Epithelial cell of esophagus (primary cell): ENCODE data around the gene KMT2A.

Source experiments
- DNase-seq: peaks from one replicate; pipeline ENCODE4 v3.0.0; 2010; ENCODE audit warnings: low read depth
- H3K4me3 ChIP-seq: 2 replicates; pipeline ENCODE4 v1.5.1; 2011; ENCODE audit warnings: mild to moderate bottlenecking, low read length, control low read depth
- TF ChIP-seq, protein P1 (sequence below): IDR thresholded peaks from 2 replicates; pipeline ENCODE4 v1.5.1; 2011; ENCODE audit warnings: low read depth, mild to moderate bottlenecking, low read length, control low read depth, inconsistent platforms; ENCODE audit not compliant: insufficient read depth; ENCODE audit errors: missing control alignments

Gene KMT2A

DNA sequence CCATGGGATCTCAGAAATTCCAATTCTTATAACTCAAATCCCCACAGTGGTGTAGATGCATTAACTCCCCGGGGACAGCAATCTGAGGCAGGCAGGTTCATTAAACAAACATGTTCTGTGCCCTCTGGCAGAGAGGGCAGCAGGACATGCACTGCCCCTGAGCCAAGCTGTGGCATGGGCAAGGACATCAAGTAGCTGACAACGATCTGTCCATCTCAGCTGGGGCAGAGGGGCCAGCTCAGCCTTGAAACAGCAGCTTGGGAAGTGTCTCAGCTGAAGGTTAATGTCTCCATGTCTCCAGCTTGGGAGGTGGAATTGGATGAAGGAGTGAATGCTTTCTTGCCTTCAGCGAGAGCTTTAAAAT lies 108.3 kb downstream of the KMT2A start:
- DNase-seq, result no peak
- no peak overlapping the region for H3K4me3 ChIP-seq
- TF ChIP-seq, protein P1, sequence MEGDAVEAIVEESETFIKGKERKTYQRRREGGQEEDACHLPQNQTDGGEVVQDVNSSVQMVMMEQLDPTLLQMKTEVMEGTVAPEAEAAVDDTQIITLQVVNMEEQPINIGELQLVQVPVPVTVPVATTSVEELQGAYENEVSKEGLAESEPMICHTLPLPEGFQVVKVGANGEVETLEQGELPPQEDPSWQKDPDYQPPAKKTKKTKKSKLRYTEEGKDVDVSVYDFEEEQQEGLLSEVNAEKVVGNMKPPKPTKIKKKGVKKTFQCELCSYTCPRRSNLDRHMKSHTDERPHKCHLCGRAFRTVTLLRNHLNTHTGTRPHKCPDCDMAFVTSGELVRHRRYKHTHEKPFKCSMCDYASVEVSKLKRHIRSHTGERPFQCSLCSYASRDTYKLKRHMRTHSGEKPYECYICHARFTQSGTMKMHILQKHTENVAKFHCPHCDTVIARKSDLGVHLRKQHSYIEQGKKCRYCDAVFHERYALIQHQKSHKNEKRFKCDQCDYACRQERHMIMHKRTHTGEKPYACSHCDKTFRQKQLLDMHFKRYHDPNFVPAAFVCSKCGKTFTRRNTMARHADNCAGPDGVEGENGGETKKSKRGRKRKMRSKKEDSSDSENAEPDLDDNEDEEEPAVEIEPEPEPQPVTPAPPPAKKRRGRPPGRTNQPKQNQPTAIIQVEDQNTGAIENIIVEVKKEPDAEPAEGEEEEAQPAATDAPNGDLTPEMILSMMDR, result no peak

DNA sequence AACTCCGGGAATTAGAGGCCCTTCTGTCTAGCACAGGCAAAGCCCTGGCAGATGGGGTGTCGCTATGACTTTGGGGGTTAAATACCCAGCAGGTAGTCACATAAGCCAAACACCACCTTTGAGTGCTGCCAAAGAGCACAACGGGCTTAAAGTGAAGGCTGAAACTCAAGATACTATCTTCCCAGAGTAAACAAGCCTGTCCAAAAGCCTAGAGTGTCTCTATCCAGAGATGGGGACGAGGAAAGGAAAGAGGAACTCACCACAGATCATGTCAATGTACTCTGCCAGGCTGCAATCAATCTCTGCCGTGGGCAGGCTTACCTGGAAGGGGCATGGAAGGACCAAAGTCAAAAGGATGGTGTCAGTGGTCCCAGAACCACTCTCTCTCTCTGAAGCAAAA lies 109.2 kb downstream of the KMT2A start:
- DNase-seq, result no peak
- TF ChIP-seq, protein P1, result no peak
- H3K4me3 ChIP-seq, result no peak overlapping the region

DNA sequence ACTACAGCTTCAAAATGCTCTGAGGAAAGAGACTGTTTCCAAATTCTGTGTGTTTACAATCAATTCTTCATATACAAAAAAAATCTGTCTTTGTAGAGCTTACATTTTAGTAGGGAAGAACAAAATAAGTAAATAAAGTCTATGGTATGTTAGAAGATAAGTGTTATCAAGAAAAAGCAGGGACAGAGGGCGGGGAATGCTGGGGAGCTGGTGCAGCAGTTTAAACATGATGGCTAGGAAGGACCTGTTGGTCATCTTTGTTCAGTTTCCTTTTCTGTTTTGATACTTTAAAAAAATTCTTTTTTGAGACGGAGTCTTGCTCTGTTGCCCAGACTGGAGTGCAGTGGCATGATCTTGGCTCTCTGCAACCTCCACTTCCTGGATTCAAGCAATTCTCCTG lies 110.8 kb downstream of the KMT2A start:
- no peak for DNase-seq
- TF ChIP-seq, protein P1, result no peak
- H3K4me3 ChIP-seq, result no peak overlapping the region

DNA sequence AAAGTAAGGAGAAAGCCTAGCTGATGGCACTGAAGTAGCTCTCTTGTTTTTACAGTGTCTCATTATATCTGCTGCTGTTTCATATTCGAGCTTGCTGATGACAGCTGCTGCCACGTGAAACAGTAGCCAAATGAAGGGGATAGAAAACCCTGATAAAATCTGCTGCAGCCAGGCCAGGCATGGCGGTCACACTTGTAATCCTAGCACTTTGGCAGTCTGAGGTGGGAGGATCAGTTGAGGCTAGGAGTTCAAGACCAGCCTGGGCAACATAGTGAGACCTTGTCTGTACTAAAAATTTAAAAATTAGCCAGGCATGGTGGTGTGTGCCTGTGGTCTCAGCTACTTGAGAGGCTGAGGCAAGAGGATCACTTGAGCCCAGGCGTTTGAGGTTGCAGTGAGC lies 116.0 kb downstream of the KMT2A start:
- no peak overlapping the region for H3K4me3 ChIP-seq
- no peak for DNase-seq
- TF ChIP-seq, protein P1, result no peak

DNA sequence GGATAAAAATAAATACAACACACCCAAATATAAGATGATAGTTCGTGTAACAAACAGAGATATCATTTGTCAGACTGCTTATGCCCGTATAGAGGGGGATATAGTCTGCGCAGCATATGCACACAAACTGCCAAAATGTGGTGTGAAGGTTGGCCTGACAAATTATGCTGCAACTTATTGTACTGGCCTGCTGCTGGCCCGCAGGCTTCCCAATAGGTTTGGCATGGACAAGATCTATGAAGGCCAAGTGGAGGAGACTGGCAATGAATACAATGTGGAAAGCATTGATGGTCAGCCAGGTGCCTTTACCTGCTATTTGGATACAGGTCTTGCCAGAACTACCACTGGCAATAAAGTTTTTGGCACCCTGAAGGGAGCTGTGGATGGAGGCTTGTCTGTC lies 124.5 kb downstream of the KMT2A start:
- TF ChIP-seq, protein P1, result no peak
- no peak for DNase-seq
- H3K4me3 ChIP-seq, result no peak overlapping the region

DNA sequence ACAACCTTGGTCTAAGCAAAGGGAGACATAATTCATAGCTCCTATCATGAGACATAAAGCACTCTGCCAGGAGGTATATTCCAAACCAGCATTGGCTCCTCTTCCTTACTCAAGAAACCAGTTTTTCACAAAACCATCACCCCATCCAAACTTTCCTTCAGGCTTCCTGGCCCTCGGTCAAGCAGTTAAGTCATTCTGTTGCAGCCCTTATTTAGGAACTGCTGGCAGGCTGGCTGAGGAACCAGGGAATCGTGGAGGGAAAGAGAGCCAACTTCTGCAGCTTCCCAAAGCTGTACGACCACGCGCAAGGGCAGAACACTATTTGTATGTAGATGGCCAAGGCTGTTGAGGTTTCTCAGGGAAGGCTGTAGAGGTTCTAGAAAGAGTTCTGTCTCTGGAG lies 128.8 kb downstream of the KMT2A start:
- peak overlapping the region; percentile 83 for H3K4me3 ChIP-seq
- peak; percentile 14 for DNase-seq
- TF ChIP-seq, protein P1, result no peak

DNA sequence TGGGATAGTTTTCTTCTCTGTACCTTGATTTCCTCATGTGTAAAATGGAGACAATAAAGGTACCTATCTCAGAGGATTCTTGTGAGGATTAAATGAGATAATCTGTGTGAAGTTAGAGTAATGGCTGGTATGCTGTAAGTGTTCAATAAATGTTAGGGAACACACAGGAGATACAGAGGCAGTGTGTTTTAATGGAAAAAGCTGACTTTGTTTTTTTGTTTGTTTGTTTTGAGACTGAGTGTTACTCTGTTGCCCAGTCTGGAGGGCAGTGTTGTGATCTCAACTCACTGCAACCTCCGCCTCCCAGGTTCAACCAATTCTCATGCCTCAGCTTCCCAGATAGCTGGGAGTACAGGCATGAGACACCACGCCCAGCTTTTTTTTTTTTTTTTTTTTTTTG lies 133.4 kb downstream of the KMT2A start:
- TF ChIP-seq, protein P1, result no peak
- no peak overlapping the region for H3K4me3 ChIP-seq
- no peak for DNase-seq
